ENCODE measurements around the gene KCTD12. TPM values are rescaled to one million over a fixed set of nuclear protein-coding genes. Genes with fewer than 3 reads are reported as not detected.
"Not testable (repeated sequence)": the region's sequence is repeated elsewhere in the genome, so short reads cannot be mapped to it uniquely, and the experiment has no call there.

Gene KCTD12
- total and polyA plus RNA-seq, 2 donors (not counting 3 experiments of a cell fraction or from before 2014, with no cell fraction given) = 95.9 to 116 TPM

GRCh38 chr13:76903544-76904162 is 17.4 kb upstream of the KCTD12 start:
- CTCF ChIA-PET = interaction anchor here (0.5 to 4.0 kb wide), 44 partner anchors 8 to 1231 kb away, joined by 3 to 96 read pairs (median 4); partner anchors contain the start of gene KCTD12
- no peak overlapping the region for H3K4me3 ChIP-seq (replicated peaks in 1 of 3; ENCODE audit: insufficient read depth in 1 of 3, low read depth in 1 of 3, low read length in 3 of 3)
- DNase-seq (ENCODE audit: low read depth, low spot score) (peak; percentile 89), FAIRE-seq (peak; percentile 97)
- no peaks in the 10 kb centered on the region for H3K79me2 ChIP-seq (ENCODE audit: control insufficient read depth, insufficient read depth, low read length)
- intact Hi-C loops (cut with micrococcal nuclease) = loop anchor here (1.0 to 10.0 kb wide), 12 partner anchors 17 to 1217 kb away; partner anchors contain the start of gene KCTD12
- H2AFZ ChIP-seq (ENCODE audit: low read depth, low read length) = no peak overlapping the region
- no TSS peak for BruUV-seq (replicated peaks)
- dilution Hi-C loops (cut with MboI; ENCODE audit: extremely low pct_ligation_motif_present, low sequenced_read_pairs) = no loop called here
- no peaks in the 10 kb centered on the region for H3K36me3 ChIP-seq (ENCODE audit: control insufficient read depth in 2 of 2, extremely low read depth in 1 of 2, insufficient read depth in 2 of 2, low read length in 2 of 2)
- H3K9ac ChIP-seq (replicated peaks; ENCODE audit: extremely low read depth, insufficient read depth, low read length) = no peak overlapping the region
- peaks cover 3 to 12% of the 10 kb centered on the region in 2 experiments for H3K27me3 ChIP-seq (ENCODE audit: control insufficient read depth in 2 of 2, insufficient read depth in 2 of 2, low read length in 2 of 2)
- peaks cover 5% of the 10 kb centered on the region for H3K4me1 ChIP-seq (ENCODE audit: control insufficient read depth, extremely low read depth, insufficient read depth, low read length)
- H3K4me2 ChIP-seq (ENCODE audit: insufficient read depth, low read length) = peak overlapping the region; percentile 21
- no peaks in the 10 kb centered on the region for H3K9me1 ChIP-seq (replicated peaks; ENCODE audit: control insufficient read depth, extremely low read depth, insufficient read depth, low read length)
- H3K27ac ChIP-seq (ENCODE audit: insufficient read depth, low read depth, low read length) = no peak overlapping the region
- H3K9me3 ChIP-seq (replicated peaks; ENCODE audit: control insufficient read depth, insufficient read depth, low read length) = no peaks in the 10 kb centered on the region
- TF ChIP-seq GATA2 (IDR thresholded peaks at IDR 0.05; ENCODE audit: insufficient read depth, insufficient read length, low read depth, low read length) = peak; percentile 63
- peak; percentile 93 to 97 for TF ChIP-seq CTCF (IDR thresholded peaks at IDR 0.05; ENCODE audit: extremely low read depth in 1 of 2, insufficient read depth in 1 of 2, low read depth in 1 of 2, low read length in 2 of 2)
- TF ChIP-seq POLR2A (IDR thresholded peaks at IDR 0.05; ENCODE audit: low read depth, low read length) = no peak
- TF ChIP-seq MYC (IDR thresholded peaks at IDR 0.05; ENCODE audit: low read depth, low read length) = no peak
- POLR2A ChIA-PET = interaction anchor here (1.0 to 1.2 kb wide), 2 partner anchors 17 to 18 kb away, joined by 3 to 4 read pairs; partner anchors contain the start of gene KCTD12
- no peaks in the 10 kb centered on the region for H4K20me1 ChIP-seq (replicated peaks; ENCODE audit: control insufficient read depth, extremely low read depth, insufficient read depth, low read length)

GRCh38 chr13:76899066-76899465 is 12.9 kb upstream of the KCTD12 start:
- H3K79me2 ChIP-seq (ENCODE audit: control insufficient read depth, insufficient read depth, low read length); FAIRE-seq; DNase-seq (ENCODE audit: low read depth, low spot score); H3K4me3 ChIP-seq (replicated peaks in 1 of 3; ENCODE audit: insufficient read depth in 1 of 3, low read depth in 1 of 3, low read length in 3 of 3); H3K27ac ChIP-seq (ENCODE audit: insufficient read depth, low read depth, low read length); H3K36me3 ChIP-seq (ENCODE audit: control insufficient read depth in 2 of 2, extremely low read depth in 1 of 2, insufficient read depth in 2 of 2, low read length in 2 of 2); H3K9ac ChIP-seq (replicated peaks; ENCODE audit: extremely low read depth, insufficient read depth, low read length); dilution Hi-C loops (cut with MboI; ENCODE audit: extremely low pct_ligation_motif_present, low sequenced_read_pairs); H3K4me2 ChIP-seq (ENCODE audit: insufficient read depth, low read length); H3K9me1 ChIP-seq (replicated peaks; ENCODE audit: control insufficient read depth, extremely low read depth, insufficient read depth, low read length); H4K20me1 ChIP-seq (replicated peaks; ENCODE audit: control insufficient read depth, extremely low read depth, insufficient read depth, low read length); BruUV-seq (replicated peaks); POLR2A ChIA-PET; intact Hi-C loops (cut with micrococcal nuclease); H3K9me3 ChIP-seq (replicated peaks; ENCODE audit: control insufficient read depth, insufficient read depth, low read length); H3K27me3 ChIP-seq (ENCODE audit: control insufficient read depth in 2 of 2, insufficient read depth in 2 of 2, low read length in 2 of 2); H2AFZ ChIP-seq (ENCODE audit: low read depth, low read length); H3K4me1 ChIP-seq (ENCODE audit: control insufficient read depth, extremely low read depth, insufficient read depth, low read length): not testable (repeated sequence)
- CTCF ChIA-PET = interaction anchor here (1.1 to 1.7 kb wide), 3 partner anchors 76 to 1212 kb away, joined by 3 to 5 read pairs (median 3); no protein-coding TSS in a partner anchor

GRCh38 chr13:76897171-76897570 is 11.0 kb upstream of the KCTD12 start:
- H4K20me1 ChIP-seq (replicated peaks; ENCODE audit: control insufficient read depth, extremely low read depth, insufficient read depth, low read length); H3K9me1 ChIP-seq (replicated peaks; ENCODE audit: control insufficient read depth, extremely low read depth, insufficient read depth, low read length); H3K9me3 ChIP-seq (replicated peaks; ENCODE audit: control insufficient read depth, insufficient read depth, low read length); POLR2A ChIA-PET; H3K4me2 ChIP-seq (ENCODE audit: insufficient read depth, low read length); H2AFZ ChIP-seq (ENCODE audit: low read depth, low read length); dilution Hi-C loops (cut with MboI; ENCODE audit: extremely low pct_ligation_motif_present, low sequenced_read_pairs); H3K36me3 ChIP-seq (ENCODE audit: control insufficient read depth in 2 of 2, extremely low read depth in 1 of 2, insufficient read depth in 2 of 2, low read length in 2 of 2); H3K79me2 ChIP-seq (ENCODE audit: control insufficient read depth, insufficient read depth, low read length); intact Hi-C loops (cut with micrococcal nuclease); H3K4me1 ChIP-seq (ENCODE audit: control insufficient read depth, extremely low read depth, insufficient read depth, low read length); H3K27ac ChIP-seq (ENCODE audit: insufficient read depth, low read depth, low read length); FAIRE-seq; H3K4me3 ChIP-seq (replicated peaks in 1 of 3; ENCODE audit: insufficient read depth in 1 of 3, low read depth in 1 of 3, low read length in 3 of 3); H3K27me3 ChIP-seq (ENCODE audit: control insufficient read depth in 2 of 2, insufficient read depth in 2 of 2, low read length in 2 of 2); DNase-seq (ENCODE audit: low read depth, low spot score); BruUV-seq (replicated peaks); H3K9ac ChIP-seq (replicated peaks; ENCODE audit: extremely low read depth, insufficient read depth, low read length): not testable (repeated sequence)
- CTCF ChIA-PET = interaction anchor here (0.6 to 1.5 kb wide), 3 partner anchors 10 to 581 kb away, joined by 3 to 4 read pairs (median 3); no protein-coding TSS in a partner anchor

All from endothelial cell of umbilical vein (primary cell).